MM.1S (cell line): Measurements from ENCODE around the gene SLC7A8.

Source experiments
- DNase-seq: peaks from one replicate; pipeline ENCODE4 v3.0.0-alpha.2; 2015
- H2AFZ ChIP-seq: fragments of 300-600 bp; sonication (generic); 2 replicates; pipeline ENCODE4 v1.6.0; 2016; ENCODE audit warnings: antibody characterized with exemption, low read length
- H3F3A ChIP-seq: fragments of 300-600 bp; sonication (generic); 2 replicates; pipeline ENCODE4 v1.6.1; 2016; ENCODE audit warnings: mild to moderate bottlenecking, antibody characterized with exemption, low read length, moderate library complexity, mixed read lengths; ENCODE audit not compliant: insufficient read depth
- H3K27ac ChIP-seq: fragments of 300-600 bp; sonication (generic); 2 replicates; pipeline ENCODE4 v1.5.1; 2016; ENCODE audit warnings: mild to moderate bottlenecking, low read length
- H3K27me3 ChIP-seq: fragments of 300-600 bp; sonication (generic); replicated peaks from 2 replicates; pipeline ENCODE4 v1.6.0; 2016; ENCODE audit warnings: low read length; ENCODE audit not compliant: insufficient read depth
- H3K36me3 ChIP-seq: fragments of 300-600 bp; sonication (generic); replicated peaks from 2 replicates; pipeline ENCODE4 v1.6.1; 2016; ENCODE audit warnings: mild to moderate bottlenecking, low read length, mixed read lengths; ENCODE audit not compliant: insufficient read depth
- H3K4me1 ChIP-seq: fragments of 300-600 bp; sonication (generic); 2 replicates; pipeline ENCODE4 v1.6.1; 2016; ENCODE audit warnings: low read length, mixed read lengths
- H3K4me2 ChIP-seq: fragments of 300-600 bp; sonication (generic); 2 replicates; pipeline ENCODE4 v1.6.0; 2016; ENCODE audit warnings: low read depth, low read length
- H3K4me3 ChIP-seq: fragments of 300-600 bp; sonication (generic); 2 replicates; pipeline ENCODE4 v1.5.1; 2016; ENCODE audit warnings: low read length, mixed read lengths
- H3K79me2 ChIP-seq: fragments of 300-600 bp; sonication (generic); 2 replicates; pipeline ENCODE4 v1.6.1; 2016; ENCODE audit warnings: mixed run types, low read length, mixed read lengths
- H3K9ac ChIP-seq: fragments of 300-600 bp; sonication (generic); 2 replicates; pipeline ENCODE4 v1.6.1; 2016; ENCODE audit warnings: low read length, mixed read lengths
- H3K9me2 ChIP-seq: fragments of 300-600 bp; sonication (generic); replicated peaks from 2 replicates; pipeline ENCODE4 v1.6.1; 2016; ENCODE audit warnings: mild to moderate bottlenecking, low read length, mixed read lengths; ENCODE audit not compliant: insufficient read depth
- H3K9me3 ChIP-seq: fragments of 300-600 bp; sonication (generic); replicated peaks from 2 replicates; pipeline ENCODE4 v1.6.1; 2016; ENCODE audit warnings: mild to moderate bottlenecking, low read length, mixed read lengths; ENCODE audit not compliant: insufficient read depth
- H4K20me1 ChIP-seq: fragments of 300-600 bp; sonication (generic); 2 replicates; pipeline ENCODE4 v1.6.1; 2016; ENCODE audit warnings: mild to moderate bottlenecking, low read length, moderate library complexity, mixed read lengths; ENCODE audit not compliant: insufficient read depth
- CTCF ChIP-seq: fragments of 300-600 bp; sonication (generic); IDR thresholded peaks from 2 replicates; pipeline ENCODE4 v1.5.1; 2016; ENCODE audit warnings: antibody characterized with exemption, low read length, mixed read lengths
- EZH2 ChIP-seq: fragments of 300-600 bp; sonication (generic); optimal IDR thresholded peaks from 2 replicates; pipeline ENCODE3; 2017; ENCODE audit warnings: low read depth, mild to moderate bottlenecking, antibody characterized with exemption, low read length, mixed read lengths
- EZH2phosphoT487 ChIP-seq: fragments of 300-600 bp; sonication (generic); IDR thresholded peaks from 2 replicates; pipeline ENCODE4 v1.6.1; 2018; ENCODE audit warnings: antibody characterized with exemption, low read length

SLC7A8 gene

GRCh38 chr14:23086565-23086964, 96.9 kb downstream of the SLC7A8 start:
- H3K79me2 ChIP-seq: peaks cover 4% of the 10 kb centered on the region
- no peak overlapping the region for H3K4me2 ChIP-seq
- H2AFZ ChIP-seq: no peak overlapping the region
- H3K4me3 ChIP-seq: no peak overlapping the region
- no peak overlapping the region for H3K27ac ChIP-seq
- no peak for TF ChIP-seq EZH2
- no peak for TF ChIP-seq CTCF
- no peak for TF ChIP-seq EZH2phosphoT487
- no peak for DNase-seq
- no peaks in the 10 kb centered on the region for H3F3A ChIP-seq
- no peaks in the 10 kb centered on the region for H4K20me1 ChIP-seq
- no peak overlapping the region for H3K9ac ChIP-seq
- H3K27me3 ChIP-seq: no peaks in the 10 kb centered on the region
- no peaks in the 10 kb centered on the region; the same call in 1 of the 2 replicates for H3K36me3 ChIP-seq
- no peaks in the 10 kb centered on the region for H3K9me3 ChIP-seq
- H3K4me1 ChIP-seq: no peaks in the 10 kb centered on the region
- H3K9me2 ChIP-seq: no peaks in the 10 kb centered on the region

GRCh38 chr14:23085458-23085857, 98.0 kb downstream of the SLC7A8 start:
- Histone ChIP-seq H3K9me3 (no peaks in the 10 kb centered on the region), H3K4me1 (no peaks in the 10 kb centered on the region), H2AFZ (no peak overlapping the region), H3K79me2 (no peaks in the 10 kb centered on the region), H3F3A (no peaks in the 10 kb centered on the region), H3K9me2 (no peaks in the 10 kb centered on the region), H3K36me3 (no peaks in the 10 kb centered on the region; the same call in 1 of the 2 replicates), H3K27ac (no peak overlapping the region), H3K27me3 (no peaks in the 10 kb centered on the region), H3K4me3 (no peak overlapping the region), H4K20me1 (no peaks in the 10 kb centered on the region), H3K9ac (no peak overlapping the region), H3K4me2 (no peak overlapping the region)
- DNase-seq: no peak
- no peak for TF ChIP-seq CTCF

GRCh38 chr14:23080474-23080873, 103.0 kb downstream of the SLC7A8 start:
- no peak for DNase-seq
- H3K36me3 ChIP-seq: no peaks in the 10 kb centered on the region
- H3K4me1 ChIP-seq: no peaks in the 10 kb centered on the region
- no peak overlapping the region for H2AFZ ChIP-seq
- H3K4me3 ChIP-seq: no peak overlapping the region
- no peaks in the 10 kb centered on the region for H4K20me1 ChIP-seq
- no peaks in the 10 kb centered on the region for H3F3A ChIP-seq
- no peak overlapping the region for H3K27ac ChIP-seq
- TF ChIP-seq EZH2phosphoT487 (no peak), EZH2 (no peak), CTCF (no peak)
- H3K27me3 ChIP-seq: no peaks in the 10 kb centered on the region
- no peak overlapping the region for H3K4me2 ChIP-seq
- no peak overlapping the region for H3K9ac ChIP-seq
- H3K79me2 ChIP-seq: no peaks in the 10 kb centered on the region
- H3K9me2 ChIP-seq: no peaks in the 10 kb centered on the region
- H3K9me3 ChIP-seq: no peaks in the 10 kb centered on the region

- Histone ChIP-seq H2AFZ (no peak overlapping the region), H3K9ac (no peak overlapping the region), H3K9me3 (no peaks in the 10 kb centered on the region), H3K4me2 (no peak overlapping the region), H3F3A (no peaks in the 10 kb centered on the region), H3K9me2 (no peaks in the 10 kb centered on the region), H3K4me3 (no peak overlapping the region), H3K36me3 (no peaks in the 10 kb centered on the region; the same call in 1 of the 2 replicates), H3K79me2 (no peaks in the 10 kb centered on the region), H4K20me1 (no peaks in the 10 kb centered on the region), H3K27ac (no peak overlapping the region), H3K27me3 (no peaks in the 10 kb centered on the region), H3K4me1 (no peaks in the 10 kb centered on the region)
- TF ChIP-seq EZH2: no peak
- no peak for TF ChIP-seq EZH2phosphoT487
- TF ChIP-seq CTCF: no peak
- no peak for DNase-seq
Observed at GRCh38 chr14:23079716-23080115, 103.7 kb downstream of the SLC7A8 start.
